H1 (cell line): ENCODE data around the gene SHROOM3. TPM values are rescaled to one million over a fixed set of nuclear protein-coding genes. Genes with fewer than 3 reads are reported as not detected.
A peak's percentile ranks its signal among the peaks of the same experiment; 100 is the strongest.

Source experiments
- CTCF ChIA-PET: fragments of 300-600 bp; sonication (Branson Sonifier 250); formaldehyde crosslinking; loops from one replicate; lab custom pipeline; 2021; ENCODE audit not compliant: partially characterized antibody; lab: Charles Lee
- POLR2A ChIA-PET: fragments of 300-600 bp; sonication (Branson Sonifier 250); formaldehyde crosslinking; loops from one replicate; lab custom pipeline; 2021; ENCODE audit warnings: inconsistent platforms; ENCODE audit not compliant: partially characterized antibody; lab: Charles Lee
- DNase-seq, 2 experiments: peaks; one replicate each; pipeline versions ENCODE4 v3.0.0 to v3.0.0-alpha.2; 2010 to 2022; ENCODE audit warnings: low spot score in 2 of 2, low read depth in 1 of 2, mixed read lengths in 1 of 2
- FAIRE-seq: peaks from 2 replicates; lab custom pipeline; 2011; peaks lifted over from hg19 to GRCh38; lab: Jason Lieb, UNC
- H2AFZ ChIP-seq: 2 replicates; pipeline ENCODE4 v1.8.1; 2012; ENCODE audit warnings: low read length, inconsistent platforms
- H2AK5ac ChIP-seq: 2 replicates; pipeline ENCODE4 v1.6.1; 2013; ENCODE audit warnings: low read depth, low read length
- H2BK120ac ChIP-seq: replicated peaks from 2 replicates; pipeline ENCODE3; 2013; ENCODE audit warnings: low read depth, low read length, inconsistent platforms
- H2BK12ac ChIP-seq: 2 replicates; pipeline ENCODE4 v1.6.1; 2013; ENCODE audit warnings: low read depth, low read length
- H2BK15ac ChIP-seq: 2 replicates; pipeline ENCODE4 v1.6.1; 2013; ENCODE audit warnings: low read length
- H2BK20ac ChIP-seq: 2 replicates; pipeline ENCODE4 v1.6.1; 2013; ENCODE audit warnings: low read length
- H2BK5ac ChIP-seq: 2 replicates; pipeline ENCODE4 v1.6.1; 2013; ENCODE audit warnings: low read depth, low read length
- H3K14ac ChIP-seq: 2 replicates; pipeline ENCODE4 v1.6.1; 2013; ENCODE audit warnings: inconsistent platforms; ENCODE audit not compliant: insufficient read length
- H3K18ac ChIP-seq: 2 replicates; pipeline ENCODE4 v1.6.1; 2013; ENCODE audit warnings: low read length; ENCODE audit errors: extremely low read depth
- H3K23ac ChIP-seq: 2 replicates; pipeline ENCODE4 v1.6.1; 2013; ENCODE audit warnings: inconsistent platforms; ENCODE audit not compliant: insufficient read length
- H3K23me2 ChIP-seq: 2 replicates; pipeline ENCODE4 v1.6.1; 2013; ENCODE audit warnings: low read depth, low read length
- H3K27ac ChIP-seq: 2 replicates; pipeline ENCODE4 v1.6.1; 2011; ENCODE audit warnings: low read depth, low read length, inconsistent platforms
- H3K27me3 ChIP-seq, 4 experiments: replicated peaks in 1 of 4; 1 replicate in 1 of 4; 2 replicates in 3 of 4; pipeline versions ENCODE4 v1.6.1 to v1.8.1; 2011 to 2013; ENCODE audit warnings: low read length in 3 of 4, mild to moderate bottlenecking in 3 of 4, inconsistent platforms in 2 of 4, mixed read lengths in 2 of 4, moderate library complexity in 1 of 4; ENCODE audit not compliant: control insufficient read depth in 3 of 4, insufficient read depth in 3 of 4; ENCODE audit errors: extremely low read depth in 1 of 4
- H3K36me3 ChIP-seq, 4 experiments: 2 replicates each; pipeline versions ENCODE4 v1.6.1 to v1.8.1; 2011 to 2013; ENCODE audit warnings: mild to moderate bottlenecking in 4 of 4, low read length in 3 of 4, moderate library complexity in 2 of 4, control low read depth in 1 of 4, inconsistent platforms in 1 of 4; ENCODE audit not compliant: insufficient read depth in 4 of 4, control insufficient read depth in 2 of 4
- H3K4ac ChIP-seq: replicated peaks from 2 replicates; pipeline ENCODE3; 2013; ENCODE audit warnings: low read length, low read depth, mixed read lengths, inconsistent platforms; ENCODE audit not compliant: insufficient read length
- H3K4me1 ChIP-seq, 4 experiments: replicated peaks in 1 of 4; 1 replicate in 1 of 4; 2 replicates in 3 of 4; pipeline versions ENCODE4 v1.6.1 to v1.8.1; 2011 to 2013; ENCODE audit warnings: low read length in 3 of 4, inconsistent platforms in 2 of 4, mixed read lengths in 1 of 4; ENCODE audit not compliant: insufficient read depth in 4 of 4, control insufficient read depth in 3 of 4
- H3K4me2 ChIP-seq, 2 experiments: 2 replicates each; pipeline versions ENCODE4 v1.6.1 to v1.8.1; 2011 to 2013; ENCODE audit warnings: low read depth in 2 of 2, low read length in 2 of 2, control low read depth in 1 of 2, inconsistent platforms in 1 of 2, mild to moderate bottlenecking in 1 of 2; ENCODE audit not compliant: insufficient read depth in 1 of 2
- H3K4me3 ChIP-seq, 4 experiments: fragments of 200-600, 300-600 bp in 1 of 4; sonication (generic), shearing (Covaris generic), sonication (Bioruptor Twin) in 1 of 4; 2 replicates each; pipeline versions ENCODE4 v1.5.1 to v1.8.1; 2011 to 2016; ENCODE audit warnings: low read length in 4 of 4, low read depth in 3 of 4, control low read depth in 2 of 4, inconsistent platforms in 2 of 4, mild to moderate bottlenecking in 2 of 4, mixed read lengths in 1 of 4, moderate library complexity in 1 of 4; ENCODE audit not compliant: insufficient read depth in 2 of 4; ENCODE audit errors: extremely low read depth in 1 of 4
- H3K56ac ChIP-seq: replicated peaks from 2 replicates; pipeline ENCODE3; 2013; ENCODE audit warnings: low read depth, mild to moderate bottlenecking, mixed read lengths, low read length, inconsistent platforms; ENCODE audit not compliant: insufficient read length
- H3K79me1 ChIP-seq: 2 replicates; pipeline ENCODE4 v1.6.1; 2013; ENCODE audit warnings: low read depth, low read length, control low read depth
- H3K79me2 ChIP-seq, 2 experiments: 2 replicates each; pipeline versions ENCODE4 v1.6.1 to v1.8.1; 2012 to 2013; ENCODE audit warnings: low read length in 2 of 2, mild to moderate bottlenecking in 2 of 2, inconsistent platforms in 1 of 2; ENCODE audit not compliant: insufficient read depth in 2 of 2, control insufficient read depth in 1 of 2
- H3K9ac ChIP-seq, 4 experiments: replicated peaks in 1 of 4; 1 replicate in 1 of 4; 2 replicates in 3 of 4; pipeline versions ENCODE4 v1.6.1 to v1.8.1; 2011 to 2013; ENCODE audit warnings: low read depth in 3 of 4, low read length in 3 of 4, control low read depth in 2 of 4, mild to moderate bottlenecking in 2 of 4, moderate library complexity in 2 of 4, inconsistent platforms in 1 of 4; ENCODE audit errors: extremely low read depth in 1 of 4
- H3K9me3 ChIP-seq, 2 experiments: 2 replicates each; pipeline versions ENCODE4 v1.6.1 to v1.8.1; 2012 to 2013; ENCODE audit warnings: mild to moderate bottlenecking in 2 of 2, moderate library complexity in 2 of 2, control low read depth in 1 of 2, inconsistent platforms in 1 of 2, low read depth in 1 of 2, low read length in 1 of 2, mixed read lengths in 1 of 2; ENCODE audit not compliant: insufficient read depth in 2 of 2
- H4K20me1 ChIP-seq, 2 experiments: replicated peaks in 1 of 2; 2 replicates each; pipeline versions ENCODE3 to v1.8.1; 2011 to 2013; ENCODE audit warnings: inconsistent platforms in 2 of 2, low read length in 2 of 2, mild to moderate bottlenecking in 1 of 2; ENCODE audit not compliant: insufficient read depth in 2 of 2, control insufficient read depth in 1 of 2
- H4K5ac ChIP-seq: 2 replicates; pipeline ENCODE4 v1.6.1; 2013; ENCODE audit warnings: low read length, low read depth, mixed read lengths, inconsistent platforms; ENCODE audit not compliant: insufficient read length
- H4K8ac ChIP-seq: 2 replicates; pipeline ENCODE4 v1.8.0; 2013; ENCODE audit warnings: mild to moderate bottlenecking, moderate library complexity, low read length, inconsistent platforms; ENCODE audit not compliant: insufficient read depth; ENCODE audit errors: extremely low read depth
- H4K91ac ChIP-seq: replicated peaks from 2 replicates; pipeline ENCODE3; 2013; ENCODE audit warnings: low read length, mixed read lengths, inconsistent platforms; ENCODE audit not compliant: insufficient read length
- ASH2L ChIP-seq: fragments of 200-600, 300-600 bp; sonication (generic); IDR thresholded peaks from one replicate; pipeline ENCODE4 v1.7.1; 2017; ENCODE audit warnings: low read length
- SP1 ChIP-seq: IDR thresholded peaks from 2 replicates; pipeline ENCODE4 v1.6.1; 2011; ENCODE audit warnings: low read depth, low read length
- WGBS, 2 experiments: shearing (Covaris generic) in 1 of 2; methylation state at CpG; one replicate each; pipeline versions ENCODE4 v1.1.6 to v1.1.7; 2013 to 2015; ENCODE audit warnings: low lambda C conversion rate in 2 of 2, mixed read lengths in 2 of 2, inconsistent platforms in 1 of 2, low coverage in 1 of 2, missing lambda C conversion rate in 1 of 2; ENCODE audit not compliant: insufficient replicate concordance in 2 of 2, insufficient coverage in 1 of 2, insufficient read length in 1 of 2; ENCODE audit errors: extremely low coverage in 1 of 2, missing lambda C conversion rate in 1 of 2; 5-methylcytosine and 5-hydroxymethylcytosine counted together
- polyA plus RNA-seq, 7 experiments: library from polyadenylated mRNA; depleted of rRNA in 3 of 7; stranded (reverse) in 5 of 7; unstranded in 2 of 7; fragments of >200 nt in 5 of 7; fragments of 200-250 nt in 2 of 7; gene quantifications; 1 replicate in 5 of 7; 2 replicates in 1 of 7; 4 replicates in 1 of 7; pipeline versions ENCODE4 v1.2.1 to v1.2.3, GENCODE V29; 2011 to 2013; ENCODE audit warnings: missing spikeins in 2 of 7, mixed read lengths in 2 of 7
- total RNA-seq: library from RNA; stranded (reverse); fragmentation: NEBNext Ultra II Directional; extraction: Animal tissue kit (Norgen Biotek cat#: 25700); gene quantifications from 2 replicates; pipeline ENCODE4 v1.2.1, GENCODE V29; 2021

SHROOM3 gene
- total and polyA plus RNA-seq, 2 of the 8 experiments (the other 6 are each of a cell fraction or from before 2014, with no cell fraction given), result 15.8 to 34.0 TPM

GRCh38 chr4:76804096-76804495, 369.1 kb downstream of the SHROOM3 start:
- no peak overlapping the region for H3K4ac ChIP-seq
- no peak overlapping the region for H4K8ac ChIP-seq
- H3K4me2 ChIP-seq, result no peak overlapping the region
- peaks cover 7 to 21% (median 15%) of the 10 kb centered on the region in 4 experiments for H3K4me1 ChIP-seq
- H3K79me2 ChIP-seq, result no peaks in the 10 kb centered on the region
- peaks cover 6% of the 10 kb centered on the region for H3K23me2 ChIP-seq
- H4K5ac ChIP-seq, result no peak overlapping the region
- H3K18ac ChIP-seq, result no peak overlapping the region
- TF ChIP-seq ASH2L, result peak; percentile 5
- TF ChIP-seq SP1, result no peak
- H3K27me3 ChIP-seq, result peaks cover 0 to 7% (median 2%) of the 10 kb centered on the region in 4 experiments; a peak in 5 of 7 replicates
- H2AK5ac ChIP-seq, result no peak overlapping the region
- no peak overlapping the region for H4K91ac ChIP-seq
- no peak overlapping the region for H2BK120ac ChIP-seq
- H3K36me3 ChIP-seq, result no peaks in the 10 kb centered on the region; a peak in 1 of 8 replicates
- H2BK20ac ChIP-seq, result no peak overlapping the region; the same call in 1 of the 2 replicates
- H2AFZ ChIP-seq, result no peak overlapping the region
- H3K9me3 ChIP-seq, result peaks cover 5 to 7% of the 10 kb centered on the region in 2 experiments; a peak in 3 of 4 replicates
- H3K4me3 ChIP-seq, result no peak overlapping the region; a peak in 1 of 8 replicates
- no peak overlapping the region for H3K27ac ChIP-seq
- H2BK5ac ChIP-seq, result no peak overlapping the region
- 65% methylated on average over 5 of the region's 5 CpGs; no CpG with 5 or more reads in 1 of the 2 experiments for WGBS, 2 experiments
- no peak for FAIRE-seq
- H3K79me1 ChIP-seq, result no peaks in the 10 kb centered on the region
- no peak for DNase-seq
- ChIA-PET CTCF (interaction anchor here (0.9 to 2.5 kb wide), 2 partner anchors 18 to 20 kb away, joined by 4 to 15 read pairs; no protein-coding TSS in a partner anchor), POLR2A (no interaction called here)
- no peak overlapping the region for H3K14ac ChIP-seq
- H2BK12ac ChIP-seq, result no peak overlapping the region; the same call in 1 of the 2 replicates
- H2BK15ac ChIP-seq, result no peak overlapping the region
- H3K9ac ChIP-seq, result no peak overlapping the region
- H4K20me1 ChIP-seq, result no peaks in the 10 kb centered on the region
- H3K23ac ChIP-seq, result no peak overlapping the region
- H3K56ac ChIP-seq, result no peak overlapping the region
